DOHH2 (cell line): ENCODE measurements around the gene CD2AP.

ENCODE experiments used
- CTCF ChIP-seq: fragments of 200-600 bp; sonication (generic); IDR thresholded peaks from one replicate; pipeline ENCODE4 v1.5.1; 2014; ENCODE audit warnings: antibody characterized with exemption, mild to moderate bottlenecking, low read depth, low read length; ENCODE audit not compliant: poor library complexity, severe bottlenecking
- EZH2phosphoT487 ChIP-seq: fragments of 200-600 bp; sonication (generic); IDR thresholded peaks from 2 replicates; pipeline ENCODE4 v1.6.1; 2017; ENCODE audit warnings: borderline replicate concordance, mild to moderate bottlenecking, antibody characterized with exemption, low read length, moderate library complexity, mixed read lengths

GRCh38 chr6:47651505-47651944 lies 173.9 kb downstream of the CD2AP start:
- TF ChIP-seq CTCF: no peak
- no peak for TF ChIP-seq EZH2phosphoT487
